PC-9 (cell line): ENCODE results near the gene CACNA1B. TPM values are rescaled to one million over a fixed set of nuclear protein-coding genes. Genes with fewer than 3 reads are reported as not detected.
"Not testable (repeated sequence)": the region's sequence is repeated elsewhere in the genome, so short reads cannot be mapped to it uniquely, and the experiment has no call there.

ENCODE experiments used
- Bru-seq: library from RNA; stranded (reverse); fragments of 400-500 nt; gene quantifications from one replicate; lab custom pipeline; 2021; lab: Mats Ljungman, UMichigan
- BruChase-seq, 2 experiments: library from RNA; stranded (reverse); fragments of 400-500 nt; gene quantifications; one replicate each; lab custom pipeline; 2021; lab: Mats Ljungman, UMichigan
- BruUV-seq: library from RNA; stranded (reverse); fragments of 400-500 nt; replicated peaks from 2 replicates; lab custom pipeline; 2021; lab: Mats Ljungman, UMichigan
- CTCF ChIA-PET: fragments of 300-600 bp; sonication (Branson Sonifier 250); formaldehyde crosslinking; loops from one replicate; lab custom pipeline; 2022; ENCODE audit warnings: antibody characterized with exemption; lab: Charles Lee
- POLR2A ChIA-PET: fragments of 300-600 bp; sonication (Branson Sonifier 250); formaldehyde crosslinking; loops from one replicate; lab custom pipeline; 2022; ENCODE audit warnings: antibody characterized with exemption; ENCODE audit not compliant: unreplicated experiment; lab: Charles Lee
- DNase-seq, 2 experiments: peaks; one replicate each; pipeline versions ENCODE4 v3.0.0 to v3.0.0-alpha.2; 2015 to 2022; ENCODE audit warnings: mixed read lengths in 1 of 2
- H2AFZ ChIP-seq: fragments of 200-600 bp; sonication (generic); 2 replicates; pipeline ENCODE4 v1.8.1; 2017; ENCODE audit warnings: antibody characterized with exemption
- H3F3A ChIP-seq: fragments of 200-600 bp; sonication (generic); 2 replicates; pipeline ENCODE4 v1.8.1; 2017; ENCODE audit warnings: antibody characterized with exemption, mild to moderate bottlenecking, low read depth; ENCODE audit not compliant: insufficient read depth
- H3K27ac ChIP-seq: fragments of 200-600 bp; sonication (generic); 2 replicates; pipeline ENCODE4 v1.6.1; 2016; ENCODE audit warnings: mixed run types
- H3K27me3 ChIP-seq: fragments of 200-600 bp; sonication (generic); 2 replicates; pipeline ENCODE4 v1.6.1; 2016; ENCODE audit warnings: low read depth, mixed run types; ENCODE audit not compliant: insufficient read depth
- H3K36me3 ChIP-seq: fragments of 200-600 bp; sonication (generic); 2 replicates; pipeline ENCODE4 v1.6.1; 2016; ENCODE audit warnings: low read depth, mixed run types
- H3K4me1 ChIP-seq: fragments of 200-600 bp; sonication (generic); replicated peaks from 2 replicates; pipeline ENCODE4 v1.6.1; 2016; ENCODE audit warnings: mixed run types; ENCODE audit not compliant: insufficient read depth
- H3K4me2 ChIP-seq: fragments of 200-600 bp; sonication (generic); 2 replicates; pipeline ENCODE4 v1.6.1; 2017; ENCODE audit warnings: mixed run types
- H3K4me3 ChIP-seq: fragments of 200-600 bp; sonication (generic); 2 replicates; pipeline ENCODE4 v1.6.1; 2016; ENCODE audit warnings: mixed run types
- H3K79me2 ChIP-seq: fragments of 200-600 bp; sonication (generic); 2 replicates; pipeline ENCODE4 v1.6.1; 2017; ENCODE audit warnings: low read depth, mixed run types
- H3K9me2 ChIP-seq: fragments of 200-600 bp; sonication (generic); 2 replicates; pipeline ENCODE4 v1.8.1; 2017; ENCODE audit warnings: mild to moderate bottlenecking; ENCODE audit not compliant: insufficient read depth
- H3K9me3 ChIP-seq: fragments of 200-600 bp; sonication (generic); 2 replicates; pipeline ENCODE4 v1.8.1; 2016; ENCODE audit warnings: low read depth; ENCODE audit not compliant: insufficient read depth
- H4K20me1 ChIP-seq: fragments of 200-600 bp; sonication (generic); 2 replicates; pipeline ENCODE4 v1.8.1; 2017; ENCODE audit not compliant: insufficient read depth
- CTCF ChIP-seq: fragments of 200-600 bp; sonication (generic); conservative IDR thresholded peaks from 2 replicates; pipeline ENCODE4 v1.6.1; 2017; ENCODE audit warnings: mixed run types, antibody characterized with exemption, mild to moderate bottlenecking, moderate library complexity
- EZH2 ChIP-seq: fragments of 200-600 bp; sonication (generic); IDR thresholded peaks from 2 replicates; pipeline ENCODE4 v1.8.0; 2017; ENCODE audit warnings: antibody characterized with exemption, low read depth
- intact Hi-C: fragments of 100-400 bp; cut with micrococcal nuclease; formaldehyde crosslinking; loops from one replicate; pipeline ENCODE4 v1.10.0; 2022; ENCODE audit not compliant: unreplicated experiment
- long read RNA-seq: library from polyadenylated mRNA; stranded (forward); transcript quantifications from one replicate; pipeline ENCODE4 v2.0.0, GENCODE V29; 2022
- total RNA-seq: library from RNA; stranded (reverse); gene quantifications from 2 replicates; pipeline ENCODE4 v1.2.3, GENCODE V29; 2021

CACNA1B gene
- not detected in 2 replicates for total RNA-seq
- percentile 2 among the genes with signal in this experiment for Bru-seq, nascent RNA
- percentile 5 among the genes with signal in this experiment for BruChase-seq, experiment 1, labeled RNA remaining after a 2-hour chase
- percentile 1 among the genes with signal in this experiment for BruChase-seq, experiment 2, labeled RNA remaining after a 6-hour chase
- long read RNA-seq: 0 reads

DNA sequence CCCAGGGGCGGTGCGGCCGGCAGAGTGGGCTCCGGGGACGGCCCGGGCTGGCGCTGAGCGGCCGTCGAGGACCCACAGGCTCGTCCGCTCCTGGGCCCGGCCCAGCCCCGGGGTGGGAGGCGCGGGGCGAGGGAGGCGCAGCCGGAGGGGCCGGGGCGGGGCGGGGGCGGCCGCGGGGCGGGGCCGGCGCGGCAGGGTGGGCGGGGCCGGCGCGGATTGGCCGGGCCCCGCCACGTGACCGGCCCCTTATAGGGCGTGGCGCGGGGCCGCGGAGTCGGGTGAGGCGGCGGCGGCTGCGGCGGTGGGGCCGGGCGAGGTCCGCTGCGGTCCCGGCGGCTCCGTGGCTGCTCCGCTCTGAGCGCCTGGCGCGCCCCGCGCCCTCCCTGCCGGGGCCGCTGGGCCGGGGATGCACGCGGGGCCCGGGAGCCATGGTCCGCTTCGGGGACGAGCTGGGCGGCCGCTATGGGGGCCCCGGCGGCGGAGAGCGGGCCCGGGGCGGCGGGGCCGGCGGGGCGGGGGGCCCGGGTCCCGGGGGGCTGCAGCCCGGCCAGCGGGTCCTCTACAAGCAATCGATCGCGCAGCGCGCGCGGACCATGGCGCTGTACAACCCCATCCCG is at the start of gene CACNA1B:
Gene CACNA1B, plus strand, starts transcription at position 277 of the 617 bp plus-strand sequence. Its CDS starts 152 bp downstream, at position 429.
- DNase-seq, H2AFZ ChIP-seq, H4K20me1 ChIP-seq, H3K79me2 ChIP-seq, H3K4me1 ChIP-seq, H3K9me3 ChIP-seq, H3K27ac ChIP-seq, H3K4me3 ChIP-seq, H3K4me2 ChIP-seq, POLR2A ChIA-PET, CTCF ChIA-PET, H3F3A ChIP-seq, BruUV-seq, intact Hi-C loops, H3K36me3 ChIP-seq, H3K9me2 ChIP-seq: not testable (repeated sequence)
- peaks cover 47% of the 10 kb centered on the region for H3K27me3 ChIP-seq

DNA sequence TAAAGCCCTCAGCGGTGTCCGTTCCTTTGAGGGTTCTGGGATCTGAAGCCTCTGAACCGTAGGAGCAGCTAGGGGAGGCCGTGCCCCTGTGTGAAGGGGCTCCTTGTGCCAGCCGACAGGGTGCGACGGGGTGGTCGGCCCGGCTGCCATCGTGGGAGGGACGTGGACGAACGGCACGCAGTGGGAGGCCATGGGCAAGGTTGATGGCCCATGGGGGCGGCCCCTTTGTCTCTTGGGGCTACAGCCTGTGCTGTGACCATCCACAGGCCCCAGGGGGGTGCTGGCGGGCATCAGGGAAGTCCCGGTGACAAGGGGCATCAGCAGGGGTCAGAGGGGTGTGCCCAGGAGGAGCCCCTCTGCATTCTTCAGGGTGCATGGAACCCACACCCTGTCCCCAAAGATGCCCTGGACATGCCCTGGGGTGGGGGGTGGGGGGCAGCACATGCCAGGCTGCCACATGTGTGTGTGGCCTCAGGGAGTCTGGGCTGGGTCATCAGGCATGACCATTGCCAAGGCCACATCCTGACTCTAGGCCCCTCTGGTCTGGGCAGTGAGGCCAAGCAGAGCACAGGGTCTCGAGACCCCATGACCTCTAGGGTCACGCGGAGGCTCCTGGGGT is 49.6 kb upstream of the CACNA1B start:
- no peaks in the 10 kb centered on the region for H3K4me1 ChIP-seq
- ChIA-PET CTCF (no interaction called here), POLR2A (no interaction called here)
- H3K4me3 ChIP-seq: no peak overlapping the region
- H3K27me3 ChIP-seq: no peaks in the 10 kb centered on the region
- H3K27ac ChIP-seq: no peak overlapping the region
- TF ChIP-seq CTCF (no peak), EZH2 (no peak)
- intact Hi-C loops: no loop called here
- H3K4me2 ChIP-seq: no peak overlapping the region
- H3K79me2 ChIP-seq: no peaks in the 10 kb centered on the region
- H3K9me3 ChIP-seq: no peaks in the 10 kb centered on the region
- H4K20me1 ChIP-seq: no peaks in the 10 kb centered on the region; the same call in none of the 2 replicates
- DNase-seq: no peak
- H3K9me2 ChIP-seq: no peaks in the 10 kb centered on the region
- H3F3A ChIP-seq: no peaks in the 10 kb centered on the region
- no peaks in the 10 kb centered on the region for H3K36me3 ChIP-seq
- no peak overlapping the region for H2AFZ ChIP-seq
- no TSS peak for BruUV-seq

- H3K4me1 ChIP-seq: no peaks in the 10 kb centered on the region
- no TSS peak for BruUV-seq
- no peaks in the 10 kb centered on the region for H3K9me3 ChIP-seq
- no peak overlapping the region for H2AFZ ChIP-seq
- H4K20me1 ChIP-seq: no peaks in the 10 kb centered on the region; the same call in none of the 2 replicates
- no peaks in the 10 kb centered on the region for H3K27me3 ChIP-seq
- TF ChIP-seq EZH2: no peak
- no peak for TF ChIP-seq CTCF
- ChIA-PET CTCF (no interaction called here), POLR2A (no interaction called here)
- intact Hi-C loops: no loop called here
- no peaks in the 10 kb centered on the region for H3K9me2 ChIP-seq
- no peaks in the 10 kb centered on the region for H3K79me2 ChIP-seq
- no peak overlapping the region for H3K27ac ChIP-seq
- H3K36me3 ChIP-seq: no peaks in the 10 kb centered on the region
- no peak overlapping the region for H3K4me3 ChIP-seq
- DNase-seq: peak in 1 of 2 experiments; percentile 8
- no peaks in the 10 kb centered on the region for H3F3A ChIP-seq
- no peak overlapping the region for H3K4me2 ChIP-seq
Observed at GRCh38 chr9:137828527-137829259, 48.9 kb upstream of the CACNA1B start.
